K562 (cell line): ENCODE results near the gene QRFP. TPM values are rescaled to one million over a fixed set of nuclear protein-coding genes. Genes with fewer than 3 reads are reported as not detected.
A peak's percentile ranks its signal among the peaks of the same experiment; 100 is the strongest.

Experiments used
- ATAC-seq: fragments of 200-7000 bp; cut with Tn5 transposase; 3 replicates; pipeline ENCODE4 v1.9.1; 2020; ENCODE audit warnings: moderate library complexity
- BruUV-seq: library from RNA; stranded (reverse); fragments of 400-500 nt; replicated peaks from 2 replicates; lab custom pipeline; 2021; lab: Mats Ljungman, UMichigan
- CTCF ChIA-PET: fragments of 300-600 bp; formaldehyde crosslinking; extraction: SDS; loops from one replicate; lab custom pipeline; 2021; ENCODE audit warnings: low intra/inter-chr PET ratio; lab: Yijun Ruan, JAX
- POLR2A ChIA-PET: fragments of 300-600, 350-650 bp; sonication (Branson Sonifier 250); formaldehyde crosslinking; extraction: SDS; loops from one replicate; lab custom pipeline; 2021; ENCODE audit warnings: antibody characterized with exemption, inconsistent platforms; lab: Yijun Ruan, JAX
- DNase-seq, 4 experiments: peaks; one replicate each; pipeline versions ENCODE4 v3.0.0 to v3.0.0-alpha.2; 2011 to 2018; ENCODE audit warnings: low spot score in 3 of 4, mixed read lengths in 3 of 4; ENCODE audit errors: extremely low read depth in 1 of 4
- FAIRE-seq: peaks from 2 replicates; lab custom pipeline; 2011; peaks lifted over from hg19 to GRCh38; lab: Jason Lieb, UNC
- H2AFZ ChIP-seq: 2 replicates; pipeline ENCODE4 v1.6.0; 2011; ENCODE audit warnings: low read depth, low read length, control low read depth, inconsistent platforms
- H3K27ac ChIP-seq: fragments of 200-600 bp; 3 replicates; pipeline ENCODE4 v1.8.0; 2011; ENCODE audit warnings: low read depth, mild to moderate bottlenecking, control low read depth, inconsistent platforms, low read length, moderate library complexity, mixed read lengths; ENCODE audit errors: extremely low read depth
- H3K27me3 ChIP-seq, 2 experiments: fragments of 300-600 bp in 1 of 2; 2 replicates in 1 of 2; 3 replicates in 1 of 2; pipeline versions ENCODE4 v1.6.0 to v1.8.0; 2011; ENCODE audit warnings: inconsistent platforms in 2 of 2, low read length in 2 of 2, mild to moderate bottlenecking in 1 of 2, mixed read lengths in 1 of 2, moderate library complexity in 1 of 2; ENCODE audit not compliant: control insufficient read depth in 2 of 2, insufficient read depth in 2 of 2
- H3K36me3 ChIP-seq: fragments of 300-600 bp; 3 replicates; pipeline ENCODE4 v1.8.0; 2011; ENCODE audit warnings: mild to moderate bottlenecking, low read length, inconsistent platforms; ENCODE audit not compliant: control insufficient read depth, insufficient read depth
- H3K4me1 ChIP-seq, 2 experiments: fragments of 200-600 bp in 1 of 2; replicated peaks in 1 of 2; 2 replicates in 1 of 2; 3 replicates in 1 of 2; pipeline versions ENCODE4 v1.5.1 to v1.8.0; 2011; ENCODE audit warnings: inconsistent platforms in 2 of 2, low read length in 2 of 2, mild to moderate bottlenecking in 1 of 2, mixed read lengths in 1 of 2, moderate library complexity in 1 of 2; ENCODE audit not compliant: control insufficient read depth in 2 of 2, insufficient read depth in 2 of 2
- H3K4me2 ChIP-seq: 2 replicates; pipeline ENCODE4 v1.6.1; 2011; ENCODE audit warnings: low read length, control low read depth, inconsistent platforms, mixed read lengths; ENCODE audit not compliant: insufficient read depth
- H3K4me3 ChIP-seq: fragments of 200-600 bp; sonication (generic), shearing (Covaris generic); 2 replicates; pipeline ENCODE4 v1.5.1; 2016; ENCODE audit warnings: control low read depth, inconsistent platforms
- H3K79me2 ChIP-seq: fragments of 200-600 bp; 3 replicates; pipeline ENCODE4 v1.8.0; 2011; ENCODE audit warnings: low read length, inconsistent platforms; ENCODE audit not compliant: control insufficient read depth, insufficient read depth
- H3K9ac ChIP-seq, 2 experiments: 2 replicates each; pipeline versions ENCODE4 v1.6.0 to v1.6.1; 2011; ENCODE audit warnings: low read depth in 2 of 2, low read length in 2 of 2, control low read depth in 1 of 2, inconsistent platforms in 1 of 2, mild to moderate bottlenecking in 1 of 2, mixed read lengths in 1 of 2; ENCODE audit not compliant: insufficient read depth in 1 of 2
- H3K9me1 ChIP-seq: one replicate; pipeline ENCODE4 v1.6.0; 2011; ENCODE audit warnings: inconsistent platforms, mild to moderate bottlenecking, low read length, moderate library complexity; ENCODE audit not compliant: control insufficient read depth, insufficient read depth
- H3K9me3 ChIP-seq: replicated peaks from 2 replicates; pipeline ENCODE4 v1.5.1; 2011; ENCODE audit warnings: low read depth, low read length, inconsistent platforms; ENCODE audit not compliant: control insufficient read depth, insufficient read depth
- H4K20me1 ChIP-seq: replicated peaks from 2 replicates; pipeline ENCODE4 v1.6.1; 2011; ENCODE audit warnings: low read length, inconsistent platforms, mixed read lengths; ENCODE audit not compliant: control insufficient read depth, insufficient read depth
- ADNP ChIP-seq: fragments of 200-800 bp; sonication (Bioruptor generic); IDR thresholded peaks from 2 replicates; pipeline ENCODE4 v1.6.1; 2016; ENCODE audit warnings: missing genetic modification characterization, missing compliant biosample characterization
- ATF3 ChIP-seq, 2 experiments: fragments of 450-650 bp in 1 of 2; sonication (generic) in 1 of 2; formaldehyde crosslinking in 1 of 2; IDR thresholded peaks in 1 of 2; conservative IDR thresholded peaks in 1 of 2; 2 replicates each; pipeline versions ENCODE4 v1.6.1 to v1.8.1; 2016 to 2023; ENCODE audit warnings: mild to moderate bottlenecking in 2 of 2, moderate library complexity in 2 of 2, inconsistent platforms in 1 of 2, missing genetic modification reagents in 1 of 2
- ELK3 ChIP-seq: fragments of 450-650 bp; formaldehyde crosslinking; IDR thresholded peaks from 2 replicates; pipeline ENCODE4 v1.4.0; 2020; ENCODE audit warnings: mild to moderate bottlenecking
- FOXA3 ChIP-seq, 2 experiments: fragments of 450-650 bp in 1 of 2; sonication (generic) in 1 of 2; formaldehyde crosslinking; IDR thresholded peaks in 1 of 2; conservative IDR thresholded peaks in 1 of 2; 2 replicates each; pipeline versions ENCODE4 v1.4.0 to v1.8.0; 2020 to 2022; ENCODE audit warnings: mild to moderate bottlenecking in 2 of 2, missing genetic modification reagents in 1 of 2
- RHOXF2B ChIP-seq: fragments of 250-450 bp; sonication (Bioruptor Pico); conservative IDR thresholded peaks from 2 replicates; pipeline ENCODE4 v1.5.1; 2021
- RUNX1 ChIP-seq: sonication (generic); IDR thresholded peaks from 2 replicates; pipeline ENCODE4 v1.6.1; 2016; ENCODE audit warnings: antibody characterized with exemption, low read depth
- ZFP30 ChIP-seq: fragments of 250-450 bp; sonication (Bioruptor Pico); IDR thresholded peaks from 2 replicates; pipeline ENCODE4 v1.8.0; 2022; ENCODE audit warnings: moderate library complexity, mild to moderate bottlenecking, inconsistent platforms, borderline replicate concordance
- ZNF124 ChIP-seq: sonication (generic); formaldehyde crosslinking; IDR thresholded peaks from 2 replicates; pipeline ENCODE4 v1.8.1; 2022; ENCODE audit warnings: missing genetic modification reagents
- ZNF347 ChIP-seq: fragments of 450-650 bp; formaldehyde crosslinking; IDR thresholded peaks from 2 replicates; pipeline ENCODE4 v1.4.0; 2020; ENCODE audit warnings: low read depth, mild to moderate bottlenecking, moderate library complexity
- ZNF780A ChIP-seq: fragments of 250-450 bp; sonication (Bioruptor Pico); IDR thresholded peaks from 2 replicates; pipeline ENCODE4 v1.5.0; 2021; ENCODE audit warnings: mild to moderate bottlenecking
- WGBS: fragments of 100-300 bp; shearing (Covaris generic); methylation state at CpG from one replicate; pipeline ENCODE4 v1.1.6; 2016; ENCODE audit warnings: low coverage, mixed read lengths; ENCODE audit not compliant: insufficient coverage; ENCODE audit errors: missing lambda C conversion rate; 5-methylcytosine and 5-hydroxymethylcytosine counted together
- in situ Hi-C: fragments of 300-500 bp; cut with MboI; formaldehyde crosslinking; loops from 4 replicates; pipeline ENCODE4 v1.15.0; 2018; ENCODE audit warnings: inconsistent platforms, mixed read lengths
- intact Hi-C: fragments of 100-400 bp; cut with micrococcal nuclease; formaldehyde crosslinking; loops from 2 replicates; pipeline ENCODE4 v1.14.2; 2022
- polyA plus RNA-seq, 8 experiments: library from polyadenylated mRNA; depleted of rRNA in 4 of 8; stranded (reverse) in 5 of 8; unstranded in 3 of 8; fragments of >200 nt; fragmentation: Nextera tagmentation in 2 of 8; fragmentation: Illumina TruSeq in 1 of 8; extraction: Ambion mirVana in 2 of 8; extraction: Trizol in 1 of 8; gene quantifications; 2 replicates each; pipeline versions ENCODE4 v1.2.1 to v1.2.3, GENCODE V29; 2011 to 2014; ENCODE audit warnings: inconsistent platforms in 1 of 8, missing spikeins in 1 of 8
- total RNA-seq, 7 experiments: library from RNA; depleted of rRNA in 6 of 7; stranded (reverse); fragments of >200 nt in 6 of 7; fragmentation: Illumina TruSeq in 2 of 7; extraction: Trizol in 2 of 7; gene quantifications; 2 replicates each; pipeline versions ENCODE4 v1.2.1 to v1.2.3, GENCODE V29; 2011 to 2021; ENCODE audit warnings: low replicate concordance in 1 of 7
- TF ChIP-seq, protein P1 (sequence below): sonication (generic); formaldehyde crosslinking; IDR thresholded peaks from 2 replicates; pipeline ENCODE4 v1.8.1; 2023; ENCODE audit warnings: mild to moderate bottlenecking, missing genetic modification reagents
- TF ChIP-seq, protein P2 (sequence below): sonication (generic); formaldehyde crosslinking; IDR thresholded peaks from 2 replicates; pipeline ENCODE4 v1.8.1; 2023; ENCODE audit warnings: mild to moderate bottlenecking, missing genetic modification reagents

The QRFP gene
- total and polyA plus RNA-seq, 9 of the 15 experiments (the other 6 are each of a cell fraction or from before 2014, with no cell fraction given), result not detected

- Histone ChIP-seq H3K27me3 (peaks cover 86 to 95% of the 10 kb centered on the region in 2 experiments), H3K4me2 (no peak overlapping the region), H3K79me2 (no peaks in the 10 kb centered on the region), H4K20me1 (peaks cover 80% of the 10 kb centered on the region), H3K9me1 (peaks cover 10% of the 10 kb centered on the region), H3K9me3 (no peaks in the 10 kb centered on the region), H3K9ac (peak overlapping the region in 1 of 2 experiments; percentile 3; a peak in 1 of 4 replicates), H2AFZ (no peak overlapping the region), H3K4me1 (peaks cover 0 to 48% of the 10 kb centered on the region in 2 experiments; a peak in 3 of 5 replicates), H3K36me3 (no peaks in the 10 kb centered on the region), H3K27ac (no peak overlapping the region), H3K4me3 (no peak overlapping the region)
- BruUV-seq, result no TSS peak
- DNase-seq (peak in 2 of 4 experiments; percentile 60 to 69), ATAC-seq (peak; percentile 2; the same call in 1 of the 3 replicates), FAIRE-seq (peak; percentile 63)
- WGBS, result 2% methylated on average over 16 of the region's 16 CpGs
- in situ Hi-C loops (no loop called here), intact Hi-C loops (no loop called here)
- ChIA-PET CTCF (interaction anchor here (0.6 kb wide), 1 partner anchor 51 kb away, joined by 3 read pairs; no protein-coding TSS in a partner anchor), POLR2A (interaction anchor here (0.5 to 26.8 kb wide), 20 partner anchors 9 to 1238 kb away, joined by 3 to 582 read pairs (median 3); partner anchors contain the start of gene QRFP)
- TF ChIP-seq ELK3, result no peak
- TF ChIP-seq, protein P1, sequence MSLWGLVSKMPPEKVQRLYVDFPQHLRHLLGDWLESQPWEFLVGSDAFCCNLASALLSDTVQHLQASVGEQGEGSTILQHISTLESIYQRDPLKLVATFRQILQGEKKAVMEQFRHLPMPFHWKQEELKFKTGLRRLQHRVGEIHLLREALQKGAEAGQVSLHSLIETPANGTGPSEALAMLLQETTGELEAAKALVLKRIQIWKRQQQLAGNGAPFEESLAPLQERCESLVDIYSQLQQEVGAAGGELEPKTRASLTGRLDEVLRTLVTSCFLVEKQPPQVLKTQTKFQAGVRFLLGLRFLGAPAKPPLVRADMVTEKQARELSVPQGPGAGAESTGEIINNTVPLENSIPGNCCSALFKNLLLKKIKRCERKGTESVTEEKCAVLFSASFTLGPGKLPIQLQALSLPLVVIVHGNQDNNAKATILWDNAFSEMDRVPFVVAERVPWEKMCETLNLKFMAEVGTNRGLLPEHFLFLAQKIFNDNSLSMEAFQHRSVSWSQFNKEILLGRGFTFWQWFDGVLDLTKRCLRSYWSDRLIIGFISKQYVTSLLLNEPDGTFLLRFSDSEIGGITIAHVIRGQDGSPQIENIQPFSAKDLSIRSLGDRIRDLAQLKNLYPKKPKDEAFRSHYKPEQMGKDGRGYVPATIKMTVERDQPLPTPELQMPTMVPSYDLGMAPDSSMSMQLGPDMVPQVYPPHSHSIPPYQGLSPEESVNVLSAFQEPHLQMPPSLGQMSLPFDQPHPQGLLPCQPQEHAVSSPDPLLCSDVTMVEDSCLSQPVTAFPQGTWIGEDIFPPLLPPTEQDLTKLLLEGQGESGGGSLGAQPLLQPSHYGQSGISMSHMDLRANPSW (CRISPR knock-in tag), result peak; percentile 88; the same call in 1 of the 2 replicates
- no peak for TF ChIP-seq ZNF124 (CRISPR knock-in tag)
- TF ChIP-seq, protein P2, sequence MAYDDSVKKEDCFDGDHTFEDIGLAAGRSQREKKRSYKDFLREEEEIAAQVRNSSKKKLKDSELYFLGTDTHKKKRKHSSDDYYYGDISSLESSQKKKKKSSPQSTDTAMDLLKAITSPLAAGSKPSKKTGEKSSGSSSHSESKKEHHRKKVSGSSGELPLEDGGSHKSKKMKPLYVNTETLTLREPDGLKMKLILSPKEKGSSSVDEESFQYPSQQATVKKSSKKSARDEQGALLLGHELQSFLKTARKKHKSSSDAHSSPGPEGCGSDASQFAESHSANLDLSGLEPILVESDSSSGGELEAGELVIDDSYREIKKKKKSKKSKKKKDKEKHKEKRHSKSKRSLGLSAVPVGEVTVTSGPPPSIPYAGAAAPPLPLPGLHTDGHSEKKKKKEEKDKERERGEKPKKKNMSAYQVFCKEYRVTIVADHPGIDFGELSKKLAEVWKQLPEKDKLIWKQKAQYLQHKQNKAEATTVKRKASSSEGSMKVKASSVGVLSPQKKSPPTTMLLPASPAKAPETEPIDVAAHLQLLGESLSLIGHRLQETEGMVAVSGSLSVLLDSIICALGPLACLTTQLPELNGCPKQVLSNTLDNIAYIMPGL (CRISPR knock-in tag), result no peak
- no peak for TF ChIP-seq ZNF347
- no peak for TF ChIP-seq RUNX1
- no peak for TF ChIP-seq ATF3 (IDR thresholded peaks at IDR 0.05)
- TF ChIP-seq ATF3 (CRISPR knock-in tag; conservative IDR thresholded peaks at IDR 0.05), result peak; percentile 41; the same call in 1 of the 2 replicates
- TF ChIP-seq RHOXF2B (CRISPR knock-in tag), result no peak
- TF ChIP-seq FOXA3 (CRISPR knock-in tag; conservative IDR thresholded peaks at IDR 0.05 in 1 of 2, IDR thresholded peaks at IDR 0.05 in 1 of 2), result no peak
- TF ChIP-seq ZFP30 (CRISPR knock-in tag), result no peak
- TF ChIP-seq ADNP (tag), result no peak
- no peak for TF ChIP-seq ZNF780A (CRISPR knock-in tag)
Observed at GRCh38 chr9:130934702-130935647, 38.4 kb upstream of the QRFP start.
